Measurements from ENCODE around the gene IFNK. TPM values are rescaled to one million over a fixed set of nuclear protein-coding genes. Genes with fewer than 3 reads are reported as not detected.

IFNK gene
- total RNA-seq, 1 experiment from 2014 or later: not detected

GRCh38 chr9:27528886-27529315 lies 4.8 kb downstream of the IFNK start (continued):
- TF ChIP-seq SRF (IDR thresholded peaks at IDR 0.05; ENCODE audit: low read depth): no peak
- TF ChIP-seq ZFX (IDR thresholded peaks at IDR 0.05): no peak
- no peak for TF ChIP-seq CBX3 (IDR thresholded peaks at IDR 0.05; ENCODE audit: low read depth)
- no peak for TF ChIP-seq FOSL1 (IDR thresholded peaks at IDR 0.05; ENCODE audit: low read depth)

DNA sequence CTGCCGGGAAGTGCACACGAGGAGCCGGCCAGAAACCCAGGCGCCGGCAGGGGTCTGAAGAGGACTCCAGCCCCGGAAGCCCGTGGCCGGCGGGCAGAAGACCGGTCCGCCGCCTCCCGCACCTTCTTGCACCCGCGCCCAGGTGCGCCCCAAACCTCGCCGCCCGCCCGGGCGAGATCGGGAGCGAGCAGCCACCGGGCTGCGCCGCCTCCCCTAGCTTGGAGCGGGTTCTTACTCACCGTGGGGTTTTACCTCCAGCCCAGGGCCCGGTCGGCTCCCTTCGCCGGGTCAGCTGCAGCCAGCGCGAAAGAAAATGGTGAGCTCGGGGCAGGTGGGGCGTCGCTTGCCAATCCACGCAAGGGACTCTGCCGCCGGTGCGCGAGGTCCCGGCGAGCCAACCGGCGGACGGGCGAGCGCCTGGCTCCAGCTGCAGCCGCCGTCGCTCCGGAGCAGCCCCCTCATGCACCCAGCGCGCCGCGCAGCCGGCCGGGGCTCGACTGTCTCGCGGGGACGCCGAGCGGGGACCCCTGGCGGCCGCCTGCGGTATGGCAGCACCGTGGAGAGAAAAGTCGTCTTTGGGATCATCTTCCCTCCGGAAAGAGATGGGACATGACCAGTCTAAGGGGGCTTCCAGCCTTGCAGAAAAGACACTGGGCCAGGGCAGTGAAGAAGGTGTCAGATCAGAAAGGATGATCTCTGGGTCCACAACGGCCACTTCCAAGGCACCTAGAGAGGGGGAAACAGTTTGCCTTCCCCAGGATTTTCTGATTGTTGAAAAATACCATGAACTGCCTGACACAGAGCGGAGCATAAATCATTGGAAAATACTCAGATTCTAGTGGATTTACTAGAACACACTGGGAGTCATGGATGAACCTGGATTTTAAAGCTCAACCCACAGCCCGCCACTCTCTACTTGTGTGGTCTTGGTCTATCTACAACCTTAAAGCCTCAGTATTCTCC lies 5.5 kb downstream of the IFNK start, which contains the start of gene MOB3B:
Gene MOB3B (minus strand): TSS at position 499 of the 963 bp plus-strand sequence. CDS start 74,264 bp downstream, outside the sequence.
- TF ChIP-seq ZFX (IDR thresholded peaks at IDR 0.05) (0 out of 2 replicates have a peak, but pooled peaks have one; percentile 19), JUND (IDR thresholded peaks at IDR 0.05) (no peak), RAD21 (IDR thresholded peaks at IDR 0.05; ENCODE audit: low read depth) (peak; percentile 57)
- TF ChIP-seq, protein P1, sequence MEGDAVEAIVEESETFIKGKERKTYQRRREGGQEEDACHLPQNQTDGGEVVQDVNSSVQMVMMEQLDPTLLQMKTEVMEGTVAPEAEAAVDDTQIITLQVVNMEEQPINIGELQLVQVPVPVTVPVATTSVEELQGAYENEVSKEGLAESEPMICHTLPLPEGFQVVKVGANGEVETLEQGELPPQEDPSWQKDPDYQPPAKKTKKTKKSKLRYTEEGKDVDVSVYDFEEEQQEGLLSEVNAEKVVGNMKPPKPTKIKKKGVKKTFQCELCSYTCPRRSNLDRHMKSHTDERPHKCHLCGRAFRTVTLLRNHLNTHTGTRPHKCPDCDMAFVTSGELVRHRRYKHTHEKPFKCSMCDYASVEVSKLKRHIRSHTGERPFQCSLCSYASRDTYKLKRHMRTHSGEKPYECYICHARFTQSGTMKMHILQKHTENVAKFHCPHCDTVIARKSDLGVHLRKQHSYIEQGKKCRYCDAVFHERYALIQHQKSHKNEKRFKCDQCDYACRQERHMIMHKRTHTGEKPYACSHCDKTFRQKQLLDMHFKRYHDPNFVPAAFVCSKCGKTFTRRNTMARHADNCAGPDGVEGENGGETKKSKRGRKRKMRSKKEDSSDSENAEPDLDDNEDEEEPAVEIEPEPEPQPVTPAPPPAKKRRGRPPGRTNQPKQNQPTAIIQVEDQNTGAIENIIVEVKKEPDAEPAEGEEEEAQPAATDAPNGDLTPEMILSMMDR (IDR thresholded peaks at IDR 0.05 in 2 of 3, conservative IDR thresholded peaks at IDR 0.05 in 1 of 3; ENCODE audit: borderline replicate concordance in 1 of 3, insufficient read depth in 1 of 3, low read depth in 2 of 3, low read length in 2 of 3): peak; percentile 37 to 82 (median 82); a peak in 5 of 6 replicates
- H3K4me3 ChIP-seq (replicated peaks in 1 of 2; ENCODE audit: low read depth in 1 of 2, low read length in 2 of 2): peak within 1 kb of the TSS; percentile 50 to 62
- no TSS peak for BruUV-seq (replicated peaks)
- H3K9me3 ChIP-seq (ENCODE audit: control insufficient read depth in 1 of 2, insufficient read depth in 1 of 2, low read depth in 1 of 2, low read length in 2 of 2): no peaks in the 10 kb centered on the region
- no peaks in the 10 kb centered on the region for H3K9me2 ChIP-seq (ENCODE audit: insufficient read depth)
- ChIA-PET CTCF (interaction anchor here (1.1 kb wide), 1 partner anchor 196 kb away, joined by 17 read pairs; no protein-coding TSS in a partner anchor), POLR2A (no interaction called here), RAD21 (ENCODE audit: low non-redundant PET in 1 of 2, low total read pairs in 2 of 2, uncharacterized antibody in 2 of 2, unreplicated experiment in 2 of 2) (interaction anchor here (0.8 to 0.9 kb wide), 2 partner anchors 196 to 197 kb away, joined by 4 to 7 read pairs; no protein-coding TSS in a partner anchor)
- H3K9ac ChIP-seq (ENCODE audit: low read length): peak within 1 kb of the TSS; percentile 35
- ATAC-seq: peak; percentile 89
- intact Hi-C loops (cut with micrococcal nuclease): loop anchor here (1.0 kb wide), 1 partner anchor 196 kb away; no protein-coding TSS in a partner anchor
- H3K4me1 ChIP-seq (ENCODE audit: control insufficient read depth in 1 of 2, insufficient read depth in 2 of 2, low read length in 2 of 2): peaks cover 0 to 16% of the 10 kb centered on the region in 2 experiments; a peak in 1 of 4 replicates
- no peaks in the 10 kb centered on the region for H4K20me1 ChIP-seq (ENCODE audit: insufficient read depth)
- H2AFZ ChIP-seq (ENCODE audit: low read depth, low read length, poor library complexity, severe bottlenecking): peak within 1 kb of the TSS; percentile 77
- H3K27ac ChIP-seq (ENCODE audit: low read depth, low read length): no peak within 1 kb of the TSS; the same call in 1 of the 2 replicates
- no peaks in the 10 kb centered on the region; the same call in 1 of the 2 replicates for H3K27me3 ChIP-seq (ENCODE audit: insufficient read depth, low read length)
- H3K79me2 ChIP-seq (ENCODE audit: insufficient read depth, low read length): no peaks in the 10 kb centered on the region
- DNase-seq (ENCODE audit: low read depth, low spot score): peak; percentile 8
- no peaks in the 10 kb centered on the region for H3K36me3 ChIP-seq (ENCODE audit: control insufficient read depth in 1 of 2, insufficient read depth in 2 of 2, low read length in 2 of 2)
- peak within 1 kb of the TSS; percentile 92 for H3K4me2 ChIP-seq (ENCODE audit: low read length)
